GM12801 (cell line): ENCODE data around the gene RIN3.

ENCODE experiments used
- CTCF ChIP-seq: IDR thresholded peaks from one replicate; pipeline ENCODE4 v1.5.1; 2011; ENCODE audit warnings: control low read depth; ENCODE audit not compliant: insufficient read length; ENCODE audit errors: extremely low read depth

The RIN3 gene

GRCh38 chr14:92638266-92638665 lies 124.7 kb downstream of the RIN3 start:
- TF ChIP-seq CTCF = no peak

- no peak for TF ChIP-seq CTCF
These were observed 125.3 kb downstream of the RIN3 start for GRCh38 chr14:92638904-92639303.

- no peak for TF ChIP-seq CTCF
These were observed 127.7 kb downstream of the RIN3 start for GRCh38 chr14:92641306-92641705.

GRCh38 chr14:92644171-92644969 lies 130.8 kb downstream of the RIN3 start:
- no peak for TF ChIP-seq CTCF

GRCh38 chr14:92644970-92645515 lies 131.5 kb downstream of the RIN3 start:
- no peak for TF ChIP-seq CTCF

GRCh38 chr14:92645841-92646478 lies 132.4 kb downstream of the RIN3 start:
- TF ChIP-seq CTCF = no peak

GRCh38 chr14:92646952-92647796 lies 133.6 kb downstream of the RIN3 start:
- no peak for TF ChIP-seq CTCF
